ENCODE results near the gene PEX14.
A peak's percentile ranks its signal among the peaks of the same experiment; 100 is the strongest.
"Not testable (repeated sequence)": the region's sequence is repeated elsewhere in the genome, so short reads cannot be mapped to it uniquely, and the experiment has no call there.

PEX14 gene

DNA sequence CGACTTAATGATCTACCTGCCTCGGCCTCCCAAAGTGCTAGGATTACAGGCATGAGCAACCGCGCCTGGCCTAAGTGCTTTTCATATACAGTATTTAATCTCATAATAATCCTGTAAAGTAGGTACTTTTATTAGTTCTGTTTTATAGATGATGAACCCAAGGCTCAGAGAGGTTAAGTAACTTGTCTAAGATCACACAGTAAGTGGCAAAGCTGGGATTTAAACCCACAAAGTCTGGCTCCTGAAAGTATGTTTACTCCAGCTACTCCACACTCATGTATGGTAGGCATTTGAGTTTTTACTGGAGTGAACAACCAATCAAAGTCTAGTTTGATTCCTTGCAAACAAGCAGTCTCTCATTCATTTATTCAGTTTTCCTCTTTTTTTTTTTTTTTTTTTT is 4.7 kb upstream of the PEX14 start:
- DNase-seq = no peak
- no peak overlapping the region for H3K27ac Mint-ChIP-seq
- CTCF ChIA-PET = no interaction called here
- H3K4me1 Mint-ChIP-seq = peaks cover 34% of the 10 kb centered on the region
- no peaks in the 10 kb centered on the region for H3K9me3 Mint-ChIP-seq
- H3K4me3 Mint-ChIP-seq = no peak overlapping the region
- H3K36me3 Mint-ChIP-seq = peaks cover 22% of the 10 kb centered on the region
- H3K27me3 Mint-ChIP-seq = no peaks in the 10 kb centered on the region

DNA sequence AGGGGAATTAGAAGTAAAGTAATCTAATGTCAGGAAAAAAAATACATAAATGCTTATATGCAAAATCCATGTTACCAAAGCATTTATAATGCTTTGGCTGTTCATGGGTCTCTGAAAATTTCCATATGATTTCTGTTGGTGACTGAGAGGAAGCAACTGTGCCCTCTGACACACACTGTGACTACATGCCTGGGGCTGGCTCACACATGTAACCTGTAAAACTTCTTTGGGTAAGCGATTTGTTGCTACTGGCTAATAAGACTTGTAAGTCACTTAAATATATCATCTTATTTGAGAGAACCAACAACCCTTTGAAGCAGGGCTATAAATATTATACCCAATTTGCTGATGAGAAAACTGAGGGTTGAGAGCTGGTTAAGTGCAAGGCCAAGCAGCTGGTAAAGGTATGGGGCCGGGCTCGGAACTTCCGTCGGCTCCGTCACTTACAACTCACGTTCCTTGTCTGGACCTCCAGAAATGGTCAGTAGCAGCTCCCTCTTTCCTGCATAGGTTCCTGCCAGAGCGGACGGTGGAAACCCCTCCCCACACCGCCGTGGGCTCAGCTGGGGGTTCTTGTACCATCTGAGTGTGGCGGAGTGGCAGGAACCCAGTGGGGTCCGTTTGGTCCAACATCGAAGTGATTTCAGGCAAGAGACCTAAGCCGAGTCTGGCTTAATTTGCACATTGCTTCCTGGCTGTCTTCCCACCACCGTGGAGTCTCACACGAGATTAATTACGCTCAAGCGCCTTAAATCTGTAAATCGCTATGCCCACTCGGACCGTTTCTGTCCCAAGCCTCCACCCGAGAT is 3.1 kb upstream of the PEX14 start:
- Mint-ChIP-seq H3K27me3 (no peaks in the 10 kb centered on the region), H3K4me3 (peak overlapping the region; percentile 77), H3K4me1 (peaks cover 49% of the 10 kb centered on the region), H3K27ac (peak overlapping the region; percentile 92), H3K36me3 (peaks cover 21% of the 10 kb centered on the region), H3K9me3 (no peaks in the 10 kb centered on the region)
- CTCF ChIA-PET = no interaction called here
- no peak for DNase-seq

DNA sequence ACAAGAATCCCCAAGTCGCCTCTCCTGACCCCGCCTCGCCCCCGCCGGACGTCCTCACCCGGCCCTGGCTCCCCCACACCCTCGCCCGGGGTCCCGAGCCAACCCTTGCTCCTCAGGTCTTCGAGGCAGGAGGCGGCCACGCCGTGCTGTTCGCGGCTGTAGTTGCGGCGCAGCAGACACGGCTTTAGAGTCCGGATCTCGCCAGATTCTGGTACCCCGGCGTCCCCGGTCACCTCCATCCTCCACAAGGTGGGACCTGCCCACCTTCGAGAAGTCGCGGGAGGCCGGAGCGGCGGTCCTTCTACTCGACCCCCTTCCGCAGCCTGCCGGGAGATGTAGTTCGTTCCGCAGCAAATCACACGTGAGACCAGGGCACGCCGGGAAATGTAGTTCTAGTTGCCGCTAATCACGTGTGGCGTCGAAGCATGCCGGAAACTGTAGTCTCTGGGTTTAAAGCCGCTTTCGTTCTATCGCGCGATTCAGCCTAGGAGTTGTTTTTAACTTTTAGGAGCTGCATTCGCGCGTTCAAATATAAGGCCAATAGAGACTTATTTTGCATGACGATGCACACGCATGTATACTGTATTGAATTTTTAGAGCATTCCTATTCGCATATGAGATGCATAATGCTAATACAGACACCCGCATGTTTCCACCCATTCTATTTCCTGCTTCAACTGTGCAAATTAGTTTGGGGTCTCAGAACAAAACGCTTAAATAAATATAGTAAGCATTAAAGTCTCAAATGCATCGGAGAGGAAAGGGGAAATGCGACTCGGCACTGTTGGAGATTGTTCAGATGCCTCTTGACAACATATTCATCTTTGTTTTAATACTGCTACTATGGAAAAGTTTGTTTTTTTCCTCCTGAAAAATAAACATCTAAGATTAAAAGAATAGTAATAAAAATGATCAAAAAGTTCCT is 2.3 kb upstream of the PEX14 start, which contains the start of gene DFFA:
DFFA (minus strand) TSS at position 310 of the 925 bp plus-strand sequence; CDS start at position 239, 71 bp downstream.
- CTCF ChIA-PET = no interaction called here

DNA sequence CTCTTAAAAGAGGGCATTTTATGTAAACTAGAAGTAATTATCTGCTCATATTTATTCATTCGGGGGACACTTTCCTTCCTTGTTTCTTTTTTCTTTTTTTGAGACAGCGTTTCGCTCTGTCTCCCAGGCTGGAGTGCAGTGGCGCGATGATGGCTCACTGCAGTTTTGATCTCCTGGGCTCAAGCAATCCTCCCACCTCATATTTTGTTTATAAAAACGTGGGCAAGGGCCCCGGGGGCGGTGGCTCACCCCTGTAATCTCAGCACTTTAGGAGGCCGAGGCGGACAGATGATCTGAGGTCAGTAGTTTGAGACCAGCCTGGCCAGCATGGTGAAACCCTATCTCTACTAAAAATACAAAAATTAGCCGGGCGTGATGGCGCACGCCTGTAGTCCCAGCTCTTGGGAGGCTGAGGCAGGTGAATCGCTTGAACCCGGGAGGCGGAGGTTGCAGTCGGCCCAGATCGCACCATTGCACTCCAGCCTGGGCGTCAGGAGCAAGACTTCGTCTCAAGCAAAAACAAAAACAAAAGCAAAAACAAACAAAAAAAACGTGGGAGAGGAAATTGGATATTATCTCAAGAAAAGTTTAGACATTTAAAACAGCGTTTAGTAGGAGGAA is 1.5 kb upstream of the PEX14 start:
- H3K27ac Mint-ChIP-seq = peak overlapping the region; percentile 92
- H3K4me1 Mint-ChIP-seq = peaks cover 50% of the 10 kb centered on the region
- no peak for DNase-seq
- CTCF ChIA-PET = no interaction called here
- no peaks in the 10 kb centered on the region for H3K9me3 Mint-ChIP-seq
- peak overlapping the region; percentile 77 for H3K4me3 Mint-ChIP-seq
- peaks cover 11% of the 10 kb centered on the region for H3K36me3 Mint-ChIP-seq
- no peaks in the 10 kb centered on the region for H3K27me3 Mint-ChIP-seq

More for the DNA sequence above, 2.3 kb upstream of the PEX14 start, which contains the start of gene DFFA:
- Mint-ChIP-seq H3K27me3 (no peaks in the 10 kb centered on the region), H3K4me3 (peak within 1 kb of the TSS; percentile 77), H3K4me1 (peaks cover 50% of the 10 kb centered on the region), H3K9me3 (no peaks in the 10 kb centered on the region), H3K27ac (peak within 1 kb of the TSS; percentile 92), H3K36me3 (peaks cover 16% of the 10 kb centered on the region)
- peak; percentile 97 for DNase-seq

DNA sequence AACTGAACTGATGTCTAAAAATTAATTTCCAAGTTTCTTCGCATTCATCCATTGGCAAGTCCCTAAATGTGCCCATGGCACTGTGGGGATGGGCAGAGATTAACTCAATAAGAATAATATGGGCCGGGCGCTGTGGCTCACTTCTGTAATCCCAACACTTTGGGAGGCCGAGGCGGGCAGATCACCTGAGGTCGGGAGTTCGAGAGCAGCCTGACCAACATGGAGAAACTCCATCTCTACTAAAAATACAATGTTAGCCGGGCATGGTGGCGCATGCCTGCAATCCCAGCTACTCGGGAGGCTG is 489 bp upstream of the PEX14 start:
- H3K27me3 Mint-ChIP-seq, H3K9me3 Mint-ChIP-seq, DNase-seq, H3K36me3 Mint-ChIP-seq, CTCF ChIA-PET: not testable (repeated sequence)
- peaks cover 50% of the 10 kb centered on the region for H3K4me1 Mint-ChIP-seq
- H3K4me3 Mint-ChIP-seq = peak overlapping the region; percentile 79
- peak overlapping the region; percentile 82 for H3K27ac Mint-ChIP-seq

DNA sequence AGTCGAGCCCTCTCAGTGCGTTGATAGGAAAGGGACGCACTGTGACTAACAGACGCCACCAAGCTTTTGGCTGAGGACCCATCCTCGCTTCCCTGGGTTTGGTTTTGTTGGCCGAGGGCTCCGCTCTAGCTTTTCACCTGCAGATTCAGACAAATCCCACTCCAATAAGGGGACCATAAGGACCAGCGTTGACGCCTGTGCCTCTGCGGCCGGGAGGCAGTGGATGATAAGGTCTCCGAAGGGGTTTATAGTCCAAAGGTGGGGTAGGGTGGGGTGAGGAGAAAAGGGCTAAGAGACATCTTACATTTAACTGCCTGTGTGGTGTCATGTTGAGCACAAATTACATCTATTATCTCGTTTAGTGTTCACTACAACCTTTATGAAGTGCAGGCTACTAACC is 760 bp downstream of the PEX14 start:
- CTCF ChIA-PET = interaction anchor here (0.8 to 0.9 kb wide), 2 partner anchors 18 to 20 kb away, joined by 3 to 4 read pairs; no protein-coding TSS in a partner anchor
- Mint-ChIP-seq H3K27ac (peak overlapping the region; percentile 80), H3K4me1 (peaks cover 52% of the 10 kb centered on the region), H3K4me3 (peak overlapping the region; percentile 92), H3K27me3 (no peaks in the 10 kb centered on the region), H3K9me3 (no peaks in the 10 kb centered on the region), H3K36me3 (peaks cover 3% of the 10 kb centered on the region)
- DNase-seq = no peak

DNA sequence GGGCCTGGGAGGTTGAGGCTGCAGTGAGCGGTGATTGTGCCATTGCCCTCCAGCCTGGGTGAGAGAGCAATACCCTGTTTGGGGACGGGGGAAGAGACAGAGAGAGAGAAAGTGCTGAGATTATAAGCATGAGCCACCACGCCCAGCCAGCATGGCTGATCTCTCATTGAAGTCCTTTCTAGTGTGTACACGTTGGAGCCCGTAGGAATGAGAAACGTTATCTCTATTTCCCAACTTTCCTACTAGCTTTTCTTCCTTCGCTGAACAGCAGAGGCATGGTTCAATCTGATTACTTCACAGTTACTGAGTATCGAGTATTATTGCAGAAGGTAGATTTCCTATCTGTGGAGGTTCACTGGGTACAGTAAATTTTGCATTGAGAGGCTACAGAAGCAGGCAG is 4.5 kb downstream of the PEX14 start:
- H3K36me3 Mint-ChIP-seq = peaks cover 3% of the 10 kb centered on the region
- H3K4me1 Mint-ChIP-seq = peaks cover 24% of the 10 kb centered on the region
- CTCF ChIA-PET = interaction anchor here (1.5 kb wide), 1 partner anchor 15 kb away, joined by 4 read pairs; no protein-coding TSS in a partner anchor
- no peak for DNase-seq
- H3K9me3 Mint-ChIP-seq = no peaks in the 10 kb centered on the region
- H3K27ac Mint-ChIP-seq = no peak overlapping the region
- no peaks in the 10 kb centered on the region for H3K27me3 Mint-ChIP-seq
- H3K4me3 Mint-ChIP-seq = no peak overlapping the region

DNA sequence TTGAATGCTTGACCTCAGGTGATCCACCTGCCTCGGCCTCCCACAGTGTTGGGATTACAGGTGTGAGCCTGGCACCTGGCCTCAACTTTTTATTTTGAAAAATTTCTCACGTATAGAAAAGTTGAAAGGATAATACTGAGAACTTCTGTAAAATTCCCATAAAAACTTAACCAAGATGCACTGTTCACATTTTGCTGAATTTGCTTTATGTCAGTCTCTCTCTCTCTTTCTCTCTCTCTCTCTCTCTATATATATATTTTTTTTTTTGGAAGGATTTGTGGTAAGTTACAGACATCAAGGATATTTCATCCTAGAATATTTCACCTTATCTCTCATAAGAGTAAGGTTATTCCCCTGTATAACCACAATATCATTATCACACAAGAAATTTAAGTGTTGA is 5.9 kb downstream of the PEX14 start:
- H3K4me1 Mint-ChIP-seq = peaks cover 14% of the 10 kb centered on the region
- CTCF ChIA-PET = interaction anchor here (1.5 kb wide), 1 partner anchor 14 kb away, joined by 4 read pairs; no protein-coding TSS in a partner anchor
- H3K27ac Mint-ChIP-seq = no peak overlapping the region
- peaks cover 3% of the 10 kb centered on the region for H3K36me3 Mint-ChIP-seq
- H3K27me3 Mint-ChIP-seq = no peaks in the 10 kb centered on the region
- no peaks in the 10 kb centered on the region for H3K9me3 Mint-ChIP-seq
- no peak overlapping the region for H3K4me3 Mint-ChIP-seq
- DNase-seq = no peak

DNA sequence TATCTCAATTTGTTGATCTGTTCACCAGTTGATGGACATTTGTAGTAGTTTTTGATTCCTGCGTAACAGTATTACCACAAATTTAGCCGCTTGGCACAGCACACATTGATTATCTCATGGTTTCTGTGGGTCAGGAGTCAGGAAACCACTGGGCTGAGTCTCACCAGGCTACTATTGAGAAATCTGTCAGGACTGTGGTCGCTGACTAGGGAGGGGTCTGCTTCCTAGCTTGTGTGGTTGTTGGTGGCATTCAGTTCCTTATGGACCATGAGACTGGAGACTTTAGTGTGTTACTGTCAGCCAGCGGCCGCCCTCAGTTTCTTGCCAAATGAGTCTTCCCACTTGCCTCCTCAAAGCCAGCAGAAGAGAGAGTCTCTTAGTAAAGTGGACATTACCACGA is 9.8 kb downstream of the PEX14 start:
- no peaks in the 10 kb centered on the region for H3K9me3 Mint-ChIP-seq
- no peak overlapping the region for H3K27ac Mint-ChIP-seq
- H3K4me1 Mint-ChIP-seq = peaks cover under 1% of the 10 kb centered on the region
- H3K27me3 Mint-ChIP-seq = no peaks in the 10 kb centered on the region
- CTCF ChIA-PET = interaction anchor here (1.0 to 2.1 kb wide), 3 partner anchors 10 to 23 kb away, joined by 3 to 7 read pairs (median 4); no protein-coding TSS in a partner anchor
- H3K4me3 Mint-ChIP-seq = no peak overlapping the region
- H3K36me3 Mint-ChIP-seq = peaks cover 3% of the 10 kb centered on the region
- no peak for DNase-seq

DNA sequence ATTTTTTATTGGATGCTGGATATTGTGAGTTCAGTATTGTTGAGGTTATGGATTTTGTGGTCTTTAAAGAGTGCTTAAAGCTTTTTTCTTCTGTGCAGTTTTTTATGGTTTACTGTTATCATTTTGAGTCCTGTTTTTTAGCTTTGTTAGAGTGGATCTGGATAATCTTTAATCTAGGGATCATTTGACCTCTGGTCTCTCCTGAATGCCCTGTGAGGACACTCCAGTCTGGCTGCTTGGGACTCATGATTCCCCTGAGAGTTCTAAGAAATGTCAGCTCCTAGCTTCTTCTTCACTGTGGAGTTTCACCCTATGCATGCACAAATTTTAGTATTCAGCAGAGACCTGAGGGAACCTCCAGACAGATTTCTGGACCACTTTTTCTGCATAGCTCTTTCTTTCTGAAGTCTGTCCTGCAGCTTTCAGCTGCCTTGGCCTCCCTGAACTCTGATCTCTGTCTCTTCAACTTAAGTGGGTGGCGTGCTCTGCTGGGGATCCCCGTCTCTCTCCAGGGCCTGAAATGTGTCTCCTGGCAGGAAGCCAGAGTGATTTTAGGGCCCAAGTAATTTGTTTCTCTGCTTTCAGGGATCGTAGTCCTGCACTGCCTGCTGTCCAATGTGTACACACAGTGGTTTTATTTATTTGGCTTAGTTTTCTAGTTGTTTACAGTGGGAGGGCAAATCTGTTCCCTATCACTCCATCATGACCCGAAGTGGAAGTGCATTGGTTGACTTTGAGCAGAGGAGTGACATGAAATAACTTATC is 14.7 kb downstream of the PEX14 start:
- no peaks in the 10 kb centered on the region for H3K27me3 Mint-ChIP-seq
- CTCF ChIA-PET = interaction anchor here (1.8 to 8.2 kb wide), 2 partner anchors 59 to 279 kb away, joined by 3 to 106 read pairs; partner anchors contain the start of genes CENPS and KIF1B
- H3K4me3 Mint-ChIP-seq = no peak overlapping the region
- peaks cover 6% of the 10 kb centered on the region for H3K4me1 Mint-ChIP-seq
- no peak overlapping the region for H3K27ac Mint-ChIP-seq
- DNase-seq = no peak
- no peaks in the 10 kb centered on the region for H3K9me3 Mint-ChIP-seq
- peaks cover 3% of the 10 kb centered on the region for H3K36me3 Mint-ChIP-seq

DNA sequence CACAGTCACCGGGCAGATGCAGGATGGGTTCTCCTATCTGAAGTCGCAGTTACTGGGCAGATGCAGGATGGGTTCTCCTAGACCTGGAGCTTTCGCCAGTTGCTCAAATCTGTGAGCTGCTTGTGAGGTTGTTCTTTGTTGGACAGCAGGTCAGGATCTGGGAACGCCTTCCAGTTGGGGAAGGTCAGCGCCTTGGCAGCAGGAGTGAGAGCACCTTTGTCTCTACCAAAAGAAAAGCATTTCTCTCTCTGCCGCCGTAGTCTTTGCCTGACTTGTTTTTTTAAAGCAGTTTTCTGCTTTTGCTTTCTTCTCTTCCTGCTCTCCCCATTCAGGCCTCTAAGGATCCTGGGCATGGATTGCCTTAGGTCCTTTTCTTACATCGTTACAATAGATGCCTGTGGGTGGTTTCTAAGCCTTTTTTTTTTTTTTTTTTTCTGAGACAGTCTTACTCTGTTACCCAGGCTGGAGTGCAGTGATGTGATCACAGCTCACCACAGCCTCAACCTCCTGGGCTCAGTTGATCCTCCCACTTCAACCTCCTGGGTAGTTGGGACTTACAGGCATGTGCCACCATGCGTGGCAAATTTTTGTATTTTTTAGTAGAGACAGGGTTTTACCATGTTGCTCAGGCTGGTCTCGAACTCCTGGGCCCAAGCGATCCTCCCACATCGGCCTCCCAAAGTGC is 15.7 kb downstream of the PEX14 start:
- Mint-ChIP-seq H3K27me3 (no peaks in the 10 kb centered on the region), H3K27ac (no peak overlapping the region), H3K36me3 (no peaks in the 10 kb centered on the region), H3K4me3 (no peak overlapping the region), H3K9me3 (no peaks in the 10 kb centered on the region), H3K4me1 (peaks cover 16% of the 10 kb centered on the region)
- DNase-seq = no peak
- CTCF ChIA-PET = interaction anchor here (1.8 to 8.2 kb wide), 2 partner anchors 60 to 280 kb away, joined by 3 to 106 read pairs; partner anchors contain the start of genes CENPS and KIF1B

DNA sequence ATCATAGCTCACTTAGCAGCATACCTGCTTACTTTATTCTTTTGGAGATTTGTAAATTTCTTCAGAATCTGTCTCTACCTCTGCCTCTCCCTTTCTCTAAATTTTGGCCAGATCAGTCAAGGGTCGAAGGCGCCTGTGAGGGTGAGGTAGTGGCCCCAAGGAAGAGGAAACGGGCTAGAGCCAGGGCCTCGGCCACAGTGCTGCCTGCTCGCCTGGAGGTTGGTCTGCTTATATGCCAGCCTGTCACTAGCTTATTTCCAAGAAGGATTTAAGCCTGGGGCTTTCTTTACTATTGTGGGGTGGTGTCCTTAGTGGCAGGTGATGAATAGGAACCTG is 19.6 kb downstream of the PEX14 start:
- no peak overlapping the region for H3K27ac Mint-ChIP-seq
- DNase-seq = no peak
- H3K4me3 Mint-ChIP-seq = peak overlapping the region; percentile 70
- peaks cover 14% of the 10 kb centered on the region for H3K36me3 Mint-ChIP-seq
- CTCF ChIA-PET = interaction anchor here (0.8 to 8.2 kb wide), 28 partner anchors 9 to 544 kb away, joined by 3 to 106 read pairs (median 4); partner anchors contain the start of genes CENPS and PEX14
- peaks cover 50% of the 10 kb centered on the region for H3K4me1 Mint-ChIP-seq
- no peaks in the 10 kb centered on the region for H3K27me3 Mint-ChIP-seq
- no peaks in the 10 kb centered on the region for H3K9me3 Mint-ChIP-seq

All from activated naive CD4-positive, alpha-beta T cell treated with anti-CD3 and anti-CD28 coated beads, Interleukin-2, amount 10 ng/mL, durations not matched to agents 7 days and 5 days (primary cell).